Measurements from ENCODE around the gene EIF3L. TPM values are rescaled to one million over a fixed set of nuclear protein-coding genes. Genes with fewer than 3 reads are reported as not detected.
"Not testable (repeated sequence)": the region's sequence is repeated elsewhere in the genome, so short reads cannot be mapped to it uniquely, and the experiment has no call there.

EIF3L gene
- total RNA-seq (442 and 479 TPM in 2 replicates), polyA plus RNA-seq (601 and 647 TPM in 2 replicates), polyA minus RNA-seq (794 and 798 TPM in 2 replicates), Bru-seq, nascent RNA (percentile 90 among the genes with signal in this experiment), BruChase-seq, experiment 1, labeled RNA remaining after a 6-hour chase (percentile 89 among the genes with signal in this experiment), BruChase-seq, experiment 2, labeled RNA remaining after a 2-hour chase (percentile 88 among the genes with signal in this experiment)
- 624 and 642 TPM in 2 replicates for polyA plus RNA-seq (2011; cell fraction: cytosol; rRNA removed)
- polyA plus RNA-seq (2011; cell fraction: nucleus; rRNA removed) = 261 and 274 TPM in 2 replicates
- polyA plus RNA-seq (2012) = 656 and 666 TPM in 2 replicates
- polyA minus RNA-seq (2011; cell fraction: cytosol; rRNA and poly(A)+ RNA removed) = 217 TPM
- 110 and 171 TPM in 2 replicates for polyA minus RNA-seq (2011; cell fraction: nucleus; rRNA and poly(A)+ RNA removed)
- long read RNA-seq, transcript EIF3L-209 (2 exons, 348 nt) = minor isoform, 10 of 607 reads
- long read RNA-seq, transcript EIF3L-203 (13 exons, 3,220 nt) = major isoform, 543 of 607 reads
- long read RNA-seq, partial matches to known transcripts = 33 of 607 reads
- long read RNA-seq, other reads (novel, unspliced or antisense) = 19 of 607 reads

- Histone ChIP-seq H3K79me2 (ENCODE audit: control insufficient read depth, insufficient read depth, low read length) (peaks cover 50% of the 10 kb centered on the region), H2AFZ (ENCODE audit: low read depth, low read length) (peak within 1 kb of the TSS; percentile 87), H3K4me1 (ENCODE audit: control insufficient read depth, extremely low read depth, insufficient read depth, low read length) (peaks cover 17% of the 10 kb centered on the region), H3K27me3 (ENCODE audit: control insufficient read depth in 2 of 2, insufficient read depth in 2 of 2, low read length in 2 of 2) (no peaks in the 10 kb centered on the region), H3K9ac (replicated peaks; ENCODE audit: extremely low read depth, insufficient read depth, low read length) (peak within 1 kb of the TSS; percentile 92), H3K9me3 (replicated peaks; ENCODE audit: control insufficient read depth, insufficient read depth, low read length) (no peaks in the 10 kb centered on the region), H4K20me1 (replicated peaks; ENCODE audit: control insufficient read depth, extremely low read depth, insufficient read depth, low read length) (peaks cover 4% of the 10 kb centered on the region), H3K4me2 (ENCODE audit: insufficient read depth, low read length) (peak within 1 kb of the TSS; percentile 94), H3K9me1 (replicated peaks; ENCODE audit: control insufficient read depth, extremely low read depth, insufficient read depth, low read length) (no peaks in the 10 kb centered on the region), H3K36me3 (ENCODE audit: control insufficient read depth in 2 of 2, extremely low read depth in 1 of 2, insufficient read depth in 2 of 2, low read length in 2 of 2) (peaks cover 11 to 18% of the 10 kb centered on the region in 2 experiments), H3K4me3 (replicated peaks in 1 of 3; ENCODE audit: insufficient read depth in 1 of 3, low read depth in 1 of 3, low read length in 3 of 3) (peak within 1 kb of the TSS; percentile 86 to 97 (median 95)), H3K27ac (ENCODE audit: insufficient read depth, low read depth, low read length) (peak within 1 kb of the TSS; percentile 79)
- intact Hi-C loops (cut with micrococcal nuclease) = loop anchor here (2.0 kb wide), 1 partner anchor 40 kb away; no protein-coding TSS in a partner anchor
- TF ChIP-seq GATA2 (IDR thresholded peaks at IDR 0.05; ENCODE audit: insufficient read depth, insufficient read length, low read depth, low read length) = no peak
- peak; percentile 94 for TF ChIP-seq POLR2A (IDR thresholded peaks at IDR 0.05; ENCODE audit: low read depth, low read length)
- TF ChIP-seq CTCF (IDR thresholded peaks at IDR 0.05; ENCODE audit: extremely low read depth in 1 of 2, insufficient read depth in 1 of 2, low read depth in 1 of 2, low read length in 2 of 2) = no peak
- no peak for TF ChIP-seq FOS (IDR thresholded peaks at IDR 0.05; ENCODE audit: borderline replicate concordance, insufficient read depth, low read length)
- no peak for TF ChIP-seq JUN (IDR thresholded peaks at IDR 0.05; ENCODE audit: borderline replicate concordance, insufficient read depth, insufficient read length, low read depth)
- TF ChIP-seq POLR2AphosphoS5 (IDR thresholded peaks at IDR 0.05; ENCODE audit: insufficient read depth, low read depth, low read length) = peak; percentile 81
- no peak for TF ChIP-seq MAX (IDR thresholded peaks at IDR 0.05; ENCODE audit: insufficient read depth, insufficient read length)
- TF ChIP-seq EZH2 (IDR thresholded peaks at IDR 0.05; ENCODE audit: borderline replicate concordance, low read depth, low read length, severe bottlenecking) = no peak
- TF ChIP-seq MYC (IDR thresholded peaks at IDR 0.05; ENCODE audit: low read depth, low read length) = no peak
- dilution Hi-C loops (cut with MboI; ENCODE audit: extremely low pct_ligation_motif_present, low sequenced_read_pairs) = no loop called here
- ChIA-PET CTCF (interaction anchor here (2.0 kb wide), 2 partner anchors 14 to 32 kb away, joined by 6 to 9 read pairs; no protein-coding TSS in a partner anchor), POLR2A (interaction anchor here (0.6 kb wide), 1 partner anchor 42 kb away, joined by 4 read pairs; no protein-coding TSS in a partner anchor)
- DNase-seq (ENCODE audit: low read depth, low spot score) = peak; percentile 94
- no TSS peak for BruUV-seq (replicated peaks)
- peak; percentile 93 for FAIRE-seq
These were observed at the start of gene EIF3L for GRCh38 chr22:37849089-37849751. EIF3L (plus strand) TSS chr22:37849419; CDS start chr22:37849450, 31 bp downstream.

GRCh38 chr22:37799979-37800378 is 49.2 kb upstream of the EIF3L start:
- H2AFZ ChIP-seq (ENCODE audit: low read depth, low read length); DNase-seq (ENCODE audit: low read depth, low spot score); intact Hi-C loops (cut with micrococcal nuclease); H3K79me2 ChIP-seq (ENCODE audit: control insufficient read depth, insufficient read depth, low read length); FAIRE-seq; BruUV-seq (replicated peaks); H3K4me3 ChIP-seq (replicated peaks in 1 of 3; ENCODE audit: insufficient read depth in 1 of 3, low read depth in 1 of 3, low read length in 3 of 3); H4K20me1 ChIP-seq (replicated peaks; ENCODE audit: control insufficient read depth, extremely low read depth, insufficient read depth, low read length); H3K4me2 ChIP-seq (ENCODE audit: insufficient read depth, low read length); POLR2A ChIA-PET; H3K36me3 ChIP-seq (ENCODE audit: control insufficient read depth in 2 of 2, extremely low read depth in 1 of 2, insufficient read depth in 2 of 2, low read length in 2 of 2); H3K27me3 ChIP-seq (ENCODE audit: control insufficient read depth in 2 of 2, insufficient read depth in 2 of 2, low read length in 2 of 2); dilution Hi-C loops (cut with MboI; ENCODE audit: extremely low pct_ligation_motif_present, low sequenced_read_pairs); H3K27ac ChIP-seq (ENCODE audit: insufficient read depth, low read depth, low read length); H3K9ac ChIP-seq (replicated peaks; ENCODE audit: extremely low read depth, insufficient read depth, low read length); H3K9me3 ChIP-seq (replicated peaks; ENCODE audit: control insufficient read depth, insufficient read depth, low read length); H3K9me1 ChIP-seq (replicated peaks; ENCODE audit: control insufficient read depth, extremely low read depth, insufficient read depth, low read length); CTCF ChIA-PET: not testable (repeated sequence)
- peaks cover 12% of the 10 kb centered on the region for H3K4me1 ChIP-seq (ENCODE audit: control insufficient read depth, extremely low read depth, insufficient read depth, low read length)

Measured in endothelial cell of umbilical vein (primary cell).